Naive thymus-derived CD8-positive, alpha-beta T cell (primary cell): Measurements from ENCODE around the gene TRAF3. TPM values are rescaled to one million over a fixed set of nuclear protein-coding genes. Genes with fewer than 3 reads are reported as not detected.
"Not testable (repeated sequence)": the region's sequence is repeated elsewhere in the genome, so short reads cannot be mapped to it uniquely, and the experiment has no call there.

Experiments
- ATAC-seq, 2 donors: fragments of 150-1000 bp; cut with Tn5 transposase in 1 of 2; sonication (Bioruptor Pico), chemical (Tn5 transposase) in 1 of 2; 1 replicate in 1 of 2; 2 replicates in 1 of 2; pipeline ENCODE4 v1.10.0; 2021; ENCODE audit warnings: mild to moderate bottlenecking in 2 of 2, moderate library complexity in 2 of 2
- POLR2A ChIA-PET: fragments of 350-600 bp; sonication (Branson Sonifier 250); formaldehyde crosslinking; loops from one replicate; lab custom pipeline; 2021; ENCODE audit warnings: antibody characterized with exemption; lab: Charles Lee
- DNase-seq, 10 donors: peaks; one replicate each; pipeline versions ENCODE4 v3.0.0 to v3.0.0-alpha.2; 2020 to 2022
- H3K27ac Mint-ChIP-seq, 10 donors: one replicate each; pipeline ENCODE4 v1.8.0; 2020 to 2022; ENCODE audit warnings: mild to moderate bottlenecking in 10 of 10, mixed read lengths in 10 of 10, moderate library complexity in 4 of 10, inconsistent platforms in 1 of 10
- H3K27me3 Mint-ChIP-seq, 5 donors: one replicate each; pipeline ENCODE4 v1.8.0; 2021 to 2022; ENCODE audit warnings: mixed read lengths in 5 of 5
- H3K36me3 Mint-ChIP-seq, 3 donors: one replicate each; pipeline ENCODE4 v1.8.0; 2020 to 2022; ENCODE audit warnings: mixed read lengths in 3 of 3, mild to moderate bottlenecking in 2 of 3, inconsistent platforms in 1 of 3
- H3K4me1 Mint-ChIP-seq, 4 donors: one replicate each; pipeline ENCODE4 v1.8.0; 2021 to 2022; ENCODE audit warnings: mixed read lengths in 4 of 4
- H3K4me3 Mint-ChIP-seq, 10 donors: one replicate each; pipeline ENCODE4 v1.8.0; 2020 to 2022; ENCODE audit warnings: mild to moderate bottlenecking in 10 of 10, mixed read lengths in 10 of 10, moderate library complexity in 6 of 10, inconsistent platforms in 1 of 10
- H3K9me3 Mint-ChIP-seq, 9 donors: one replicate each; pipeline ENCODE4 v1.8.0; 2020 to 2022; ENCODE audit warnings: mixed read lengths in 9 of 9, mild to moderate bottlenecking in 3 of 9, inconsistent platforms in 1 of 9, moderate library complexity in 1 of 9
- polyA plus RNA-seq, 3 donors: library from polyadenylated mRNA; unstranded; fragments of 300-500 nt; fragmentation: Illumina TruSeq; gene quantifications; one replicate each; pipeline ENCODE4 v1.2.3, GENCODE V29; 2021
- total RNA-seq, 8 experiments: library from RNA in 2 of 8; stranded (reverse) in 2 of 8; gene quantifications; one replicate each; pipeline ENCODE4 v1.2.3 and lab custom pipeline; 2021 to 2026

Gene TRAF3
- total and polyA plus RNA-seq, 5 experiments from 2014 or later, result 13.3 to 45.2 (median 18.5) TPM

- peaks cover 4 to 24% (median 14%) of the 10 kb centered on the region in 4 donors for H3K4me1 Mint-ChIP-seq
- POLR2A ChIA-PET, result interaction anchor here (1.0 kb wide), 1 partner anchor 26 kb away, joined by 3 read pairs; no protein-coding TSS in a partner anchor
- H3K9me3 Mint-ChIP-seq, result no peaks in the 10 kb centered on the region
- peaks cover 4 to 18% (median 10%) of the 10 kb centered on the region in 5 donors for H3K27me3 Mint-ChIP-seq
- peak overlapping the region in 1 of 10 donors; percentile 29 for H3K27ac Mint-ChIP-seq
- peak overlapping the region in 6 of 10 donors; percentile 18 to 60 (median 36) for H3K4me3 Mint-ChIP-seq
- no peaks in the 10 kb centered on the region for H3K36me3 Mint-ChIP-seq
- no peak for ATAC-seq
- no peak for DNase-seq
Observed at GRCh38 chr14:102923925-102924486, 146.8 kb downstream of the TRAF3 start.

GRCh38 chr14:102924632-102925588, 147.7 kb downstream of the TRAF3 start:
- Mint-ChIP-seq H3K4me1 (peaks cover 4 to 24% (median 14%) of the 10 kb centered on the region in 4 donors), H3K27me3 (peaks cover 4 to 18% (median 10%) of the 10 kb centered on the region in 5 donors), H3K36me3 (no peaks in the 10 kb centered on the region), H3K9me3 (no peaks in the 10 kb centered on the region), H3K4me3 (peak overlapping the region in 4 of 10 donors; percentile 18 to 60 (median 38)), H3K27ac (no peak overlapping the region)
- POLR2A ChIA-PET, result no interaction called here
- ATAC-seq (no peak), DNase-seq (no peak)

DNA sequence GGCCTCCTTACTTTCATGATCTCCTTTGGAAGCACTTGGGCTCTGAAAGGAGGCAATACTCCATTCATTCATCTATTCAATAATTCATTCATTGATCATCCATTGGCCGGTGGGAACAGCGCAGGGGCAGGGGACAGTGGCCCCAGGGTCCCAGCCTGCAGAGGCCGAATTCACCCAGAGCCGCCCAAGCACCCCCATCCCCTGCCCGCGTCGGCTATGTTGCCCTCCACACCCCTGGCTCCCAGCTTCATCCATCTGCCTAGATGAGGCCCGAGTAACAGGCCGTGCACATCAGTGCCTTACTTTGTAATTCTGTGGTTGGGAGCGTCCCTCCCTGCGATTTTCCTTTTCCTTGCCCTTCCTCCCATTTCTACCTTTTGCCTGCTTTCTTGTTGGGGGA, 148.4 kb downstream of the TRAF3 start:
- Mint-ChIP-seq H3K36me3 (no peaks in the 10 kb centered on the region), H3K9me3 (no peaks in the 10 kb centered on the region), H3K27me3 (peaks cover 4 to 18% (median 10%) of the 10 kb centered on the region in 5 donors), H3K4me1 (peaks cover 4 to 24% (median 14%) of the 10 kb centered on the region in 4 donors), H3K4me3 (peak overlapping the region in 1 of 10 donors; percentile 20), H3K27ac (peak overlapping the region in 3 of 10 donors; percentile 28 to 82 (median 63))
- POLR2A ChIA-PET, result no interaction called here
- DNase-seq (no peak), ATAC-seq (no peak)

DNA sequence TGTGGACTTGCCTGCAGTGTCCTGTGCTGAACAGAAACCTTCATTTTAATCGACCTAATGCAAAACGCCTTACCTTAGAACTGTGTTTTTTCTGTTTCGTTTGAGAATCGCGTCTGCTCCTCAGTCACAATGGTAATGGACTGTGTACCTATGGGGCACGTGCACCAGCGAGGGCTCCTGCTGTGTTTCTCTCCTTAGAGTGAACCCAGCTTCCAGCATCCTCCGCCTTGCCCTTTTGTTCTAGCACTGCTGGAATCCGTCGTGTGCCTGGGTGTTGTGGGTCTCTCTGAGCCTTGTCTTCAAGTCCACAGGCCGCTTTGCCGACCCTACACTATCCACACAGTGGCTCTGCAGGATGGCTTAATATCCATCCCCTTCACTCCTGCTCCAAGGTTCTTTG, 148.9 kb downstream of the TRAF3 start:
- H3K27me3 Mint-ChIP-seq, result peaks cover 4 to 18% (median 10%) of the 10 kb centered on the region in 5 donors

GRCh38 chr14:102926840-102927239, 149.6 kb downstream of the TRAF3 start:
- not testable (repeated sequence) for ATAC-seq, H3K4me3 Mint-ChIP-seq, H3K9me3 Mint-ChIP-seq, H3K27ac Mint-ChIP-seq, DNase-seq, H3K36me3 Mint-ChIP-seq
- Mint-ChIP-seq H3K27me3 (peaks cover 4 to 18% (median 10%) of the 10 kb centered on the region in 5 donors), H3K4me1 (peaks cover 4 to 24% (median 14%) of the 10 kb centered on the region in 4 donors)
- POLR2A ChIA-PET, result interaction anchor here (0.6 kb wide), 1 partner anchor 143 kb away, joined by 6 read pairs; no protein-coding TSS in a partner anchor

More for the DNA sequence above, 148.9 kb downstream of the TRAF3 start:
- no peaks in the 10 kb centered on the region for H3K9me3 Mint-ChIP-seq
- peak overlapping the region in 3 of 10 donors; percentile 28 to 82 (median 63) for H3K27ac Mint-ChIP-seq
- H3K4me3 Mint-ChIP-seq, result peak overlapping the region in 3 of 10 donors; percentile 12 to 20 (median 16)
- POLR2A ChIA-PET, result no interaction called here
- no peaks in the 10 kb centered on the region for H3K36me3 Mint-ChIP-seq
- peaks cover 4 to 24% (median 14%) of the 10 kb centered on the region in 4 donors for H3K4me1 Mint-ChIP-seq
- DNase-seq (no peak), ATAC-seq (no peak)

DNA sequence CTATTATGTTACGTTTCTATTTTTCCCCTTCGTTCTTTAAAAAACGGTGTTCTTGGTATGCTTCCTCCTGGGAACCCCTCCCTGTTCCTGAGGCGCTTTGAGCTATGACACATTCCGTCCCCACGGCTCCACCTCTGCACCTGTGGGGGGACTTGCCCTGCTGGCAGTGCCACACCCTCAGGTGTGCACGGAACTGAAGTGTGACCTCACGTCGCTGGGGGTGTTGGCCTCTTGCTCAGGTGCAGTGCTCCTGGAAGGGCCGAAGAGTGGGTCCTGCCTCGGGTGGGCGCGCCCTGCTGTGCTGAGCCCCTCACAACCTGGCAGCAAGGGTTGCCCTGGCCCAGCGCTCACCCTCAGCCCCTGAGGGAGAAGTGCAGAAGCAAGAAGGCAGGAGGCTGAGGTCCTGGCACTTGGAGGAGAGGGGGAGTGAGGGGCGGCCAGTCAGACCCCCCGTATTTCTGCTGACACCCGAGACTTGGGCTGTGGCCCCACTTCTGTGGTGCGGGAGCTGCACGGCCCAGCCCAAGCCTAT, 150.2 kb downstream of the TRAF3 start:
- H3K9me3 Mint-ChIP-seq, result no peaks in the 10 kb centered on the region
- H3K4me3 Mint-ChIP-seq, result peak overlapping the region; percentile 44 to 85 (median 75)
- H3K36me3 Mint-ChIP-seq, result peaks cover 0 to 3% (median 0%) of the 10 kb centered on the region in 3 donors
- H3K4me1 Mint-ChIP-seq, result peaks cover 4 to 24% (median 14%) of the 10 kb centered on the region in 4 donors
- POLR2A ChIA-PET, result interaction anchor here (0.6 to 1.6 kb wide), 4 partner anchors 22 to 149 kb away, joined by 4 to 14 read pairs (median 6); no protein-coding TSS in a partner anchor
- H3K27ac Mint-ChIP-seq, result peak overlapping the region in 3 of 10 donors; percentile 11 to 40 (median 29)
- peaks cover 4 to 18% (median 10%) of the 10 kb centered on the region in 5 donors for H3K27me3 Mint-ChIP-seq
- ATAC-seq, result no peak
- DNase-seq, result no peak

- peaks cover 4 to 24% (median 14%) of the 10 kb centered on the region in 4 donors for H3K4me1 Mint-ChIP-seq
- H3K27ac Mint-ChIP-seq, result peak overlapping the region in 3 of 10 donors; percentile 29 to 83 (median 72)
- H3K9me3 Mint-ChIP-seq, result no peaks in the 10 kb centered on the region
- DNase-seq, result peak in 1 of 10 donors; percentile 34
- H3K36me3 Mint-ChIP-seq, result peaks cover 0 to 3% (median 0%) of the 10 kb centered on the region in 3 donors
- H3K27me3 Mint-ChIP-seq, result peaks cover 4 to 18% (median 10%) of the 10 kb centered on the region in 5 donors
- peak overlapping the region; percentile 70 to 85 (median 80) for H3K4me3 Mint-ChIP-seq
- peak; percentile 36 to 37 for ATAC-seq
- POLR2A ChIA-PET, result interaction anchor here (1.2 to 1.6 kb wide), 5 partner anchors 18 to 150 kb away, joined by 4 to 14 read pairs (median 5); no protein-coding TSS in a partner anchor
Observed at GRCh38 chr14:102927878-102928411, 150.7 kb downstream of the TRAF3 start.

DNA sequence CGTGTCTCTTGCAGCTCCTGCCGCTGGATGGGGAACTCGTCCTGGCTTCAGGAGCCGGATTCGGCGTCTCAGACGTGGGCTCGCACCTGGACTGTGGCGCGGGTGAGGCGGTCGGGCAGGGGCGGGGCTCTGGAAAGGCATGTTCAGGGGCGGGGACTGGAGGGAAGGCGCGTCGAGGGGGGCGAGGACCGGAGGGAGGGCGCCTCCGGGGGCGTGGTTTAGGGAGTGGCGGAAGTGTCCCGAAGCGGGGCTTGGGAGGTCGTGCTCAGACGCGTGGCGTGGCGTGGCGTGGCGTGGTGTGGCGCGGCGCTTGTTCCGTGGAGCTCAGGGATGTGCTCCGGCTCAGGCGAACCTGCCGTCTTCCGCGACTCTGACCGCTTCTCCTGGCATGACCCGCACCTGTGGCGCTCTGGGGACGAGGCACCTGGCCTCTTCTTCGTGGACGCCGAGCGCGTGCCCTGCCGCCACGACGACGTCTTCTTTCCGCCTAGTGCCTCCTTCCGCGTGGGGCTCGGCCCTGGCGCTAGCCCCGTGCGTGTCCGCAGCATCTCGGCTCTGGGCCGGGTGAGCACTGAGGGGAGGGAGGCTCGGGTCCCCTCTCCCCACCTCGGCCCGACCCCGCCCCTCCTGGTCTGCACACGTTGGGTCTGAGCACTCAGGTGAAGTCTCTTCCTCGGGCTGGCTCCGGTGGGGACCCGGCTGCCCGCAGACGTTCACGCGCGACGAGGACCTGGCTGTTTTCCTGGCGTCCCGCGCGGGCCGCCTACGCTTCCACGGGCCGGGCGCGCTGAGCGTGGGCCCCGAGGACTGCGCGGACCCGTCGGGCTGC, 151.4 kb downstream of the TRAF3 start:
- Mint-ChIP-seq H3K36me3 (peaks cover 0 to 3% (median 0%) of the 10 kb centered on the region in 3 donors), H3K27ac (peak overlapping the region in 5 of 10 donors; percentile 33 to 83 (median 55)), H3K9me3 (no peaks in the 10 kb centered on the region), H3K4me3 (peak overlapping the region; percentile 70 to 85 (median 80)), H3K27me3 (peaks cover 4 to 16% (median 10%) of the 10 kb centered on the region in 5 donors), H3K4me1 (peaks cover 0 to 20% (median 11%) of the 10 kb centered on the region in 4 donors)
- DNase-seq (peak; percentile 71 to 94 (median 84)), ATAC-seq (peak; percentile 81 to 87)
- POLR2A ChIA-PET, result interaction anchor here (1.2 to 1.6 kb wide), 5 partner anchors 18 to 150 kb away, joined by 4 to 14 read pairs (median 5); no protein-coding TSS in a partner anchor

- Mint-ChIP-seq H3K27me3 (peaks cover 4 to 12% (median 7%) of the 10 kb centered on the region in 5 donors), H3K27ac (no peak overlapping the region), H3K9me3 (no peaks in the 10 kb centered on the region), H3K4me1 (peaks cover 0 to 16% (median 7%) of the 10 kb centered on the region in 4 donors), H3K4me3 (peak overlapping the region; percentile 24 to 82 (median 46)), H3K36me3 (peaks cover 0 to 3% (median 0%) of the 10 kb centered on the region in 3 donors)
- POLR2A ChIA-PET, result interaction anchor here (0.7 to 1.6 kb wide), 3 partner anchors 15 to 18 kb away, joined by 3 to 5 read pairs (median 3); no protein-coding TSS in a partner anchor
- ATAC-seq (no peak), DNase-seq (peak in 1 of 10 donors; percentile 14)
Observed at GRCh38 chr14:102929241-102930137, 152.2 kb downstream of the TRAF3 start.

DNA sequence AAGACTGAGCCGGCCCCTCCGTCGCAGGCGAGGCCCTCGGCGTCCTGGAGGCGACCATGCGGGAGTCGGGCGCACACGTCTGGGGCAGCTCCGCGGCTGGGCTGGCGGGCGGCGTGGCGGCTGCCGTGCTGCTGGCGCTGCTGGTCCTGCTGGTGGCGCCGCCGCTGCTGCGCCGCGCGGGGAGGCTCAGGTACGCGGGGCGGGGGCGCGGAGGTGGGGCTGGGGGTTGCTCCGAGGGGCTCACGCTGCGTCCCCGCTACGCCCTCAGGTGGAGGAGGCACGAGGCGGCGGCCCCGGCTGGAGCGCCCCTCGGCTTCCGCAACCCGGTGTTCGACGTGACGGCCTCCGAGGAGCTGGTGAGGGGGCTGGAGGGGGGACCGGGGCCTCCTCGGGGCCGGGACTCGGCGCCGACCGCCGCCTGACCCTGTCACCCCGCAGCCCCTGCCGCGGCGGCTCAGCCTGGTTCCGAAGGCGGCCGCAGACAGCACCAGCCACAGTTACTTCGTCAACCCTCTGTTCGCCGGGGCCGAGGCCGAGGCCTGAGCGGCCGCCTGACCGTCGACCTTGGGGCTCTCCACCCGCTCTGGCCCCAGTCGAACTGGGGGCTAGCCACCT, 153.0 kb downstream of the TRAF3 start:
- no peak overlapping the region for H3K27ac Mint-ChIP-seq
- peak overlapping the region in 2 of 10 donors; percentile 27 to 70 for H3K4me3 Mint-ChIP-seq
- H3K27me3 Mint-ChIP-seq, result peaks cover 4 to 10% (median 6%) of the 10 kb centered on the region in 5 donors
- H3K36me3 Mint-ChIP-seq, result peaks cover 0 to 3% (median 0%) of the 10 kb centered on the region in 3 donors
- no peaks in the 10 kb centered on the region for H3K9me3 Mint-ChIP-seq
- ATAC-seq, result peak in 1 of 2 donors; percentile 6
- POLR2A ChIA-PET, result interaction anchor here (0.7 to 2.1 kb wide), 3 partner anchors 14 to 19 kb away, joined by 3 to 5 read pairs (median 3); no protein-coding TSS in a partner anchor
- no peak for DNase-seq
- H3K4me1 Mint-ChIP-seq, result peaks cover 0 to 11% (median 5%) of the 10 kb centered on the region in 4 donors
